PC-9 (cell line): ENCODE measurements around the gene CD9. TPM values are rescaled to one million over a fixed set of nuclear protein-coding genes. Genes with fewer than 3 reads are reported as not detected.

ENCODE experiments used
- BruUV-seq: library from RNA; stranded (reverse); fragments of 400-500 nt; replicated peaks from 2 replicates; lab custom pipeline; 2021; lab: Mats Ljungman, UMichigan
- CTCF ChIA-PET: fragments of 300-600 bp; sonication (Branson Sonifier 250); formaldehyde crosslinking; loops from one replicate; lab custom pipeline; 2022; ENCODE audit warnings: antibody characterized with exemption; lab: Charles Lee
- POLR2A ChIA-PET: fragments of 300-600 bp; sonication (Branson Sonifier 250); formaldehyde crosslinking; loops from one replicate; lab custom pipeline; 2022; ENCODE audit warnings: antibody characterized with exemption; ENCODE audit not compliant: unreplicated experiment; lab: Charles Lee
- DNase-seq, 2 experiments: peaks; one replicate each; pipeline versions ENCODE4 v3.0.0 to v3.0.0-alpha.2; 2015 to 2022; ENCODE audit warnings: mixed read lengths in 1 of 2
- H2AFZ ChIP-seq: fragments of 200-600 bp; sonication (generic); 2 replicates; pipeline ENCODE4 v1.8.1; 2017; ENCODE audit warnings: antibody characterized with exemption
- H3F3A ChIP-seq: fragments of 200-600 bp; sonication (generic); 2 replicates; pipeline ENCODE4 v1.8.1; 2017; ENCODE audit warnings: antibody characterized with exemption, mild to moderate bottlenecking, low read depth; ENCODE audit not compliant: insufficient read depth
- H3K27ac ChIP-seq: fragments of 200-600 bp; sonication (generic); 2 replicates; pipeline ENCODE4 v1.6.1; 2016; ENCODE audit warnings: mixed run types
- H3K27me3 ChIP-seq: fragments of 200-600 bp; sonication (generic); 2 replicates; pipeline ENCODE4 v1.6.1; 2016; ENCODE audit warnings: low read depth, mixed run types; ENCODE audit not compliant: insufficient read depth
- H3K36me3 ChIP-seq: fragments of 200-600 bp; sonication (generic); 2 replicates; pipeline ENCODE4 v1.6.1; 2016; ENCODE audit warnings: low read depth, mixed run types
- H3K4me1 ChIP-seq: fragments of 200-600 bp; sonication (generic); replicated peaks from 2 replicates; pipeline ENCODE4 v1.6.1; 2016; ENCODE audit warnings: mixed run types; ENCODE audit not compliant: insufficient read depth
- H3K4me2 ChIP-seq: fragments of 200-600 bp; sonication (generic); 2 replicates; pipeline ENCODE4 v1.6.1; 2017; ENCODE audit warnings: mixed run types
- H3K4me3 ChIP-seq: fragments of 200-600 bp; sonication (generic); 2 replicates; pipeline ENCODE4 v1.6.1; 2016; ENCODE audit warnings: mixed run types
- H3K79me2 ChIP-seq: fragments of 200-600 bp; sonication (generic); 2 replicates; pipeline ENCODE4 v1.6.1; 2017; ENCODE audit warnings: low read depth, mixed run types
- H3K9me2 ChIP-seq: fragments of 200-600 bp; sonication (generic); 2 replicates; pipeline ENCODE4 v1.8.1; 2017; ENCODE audit warnings: mild to moderate bottlenecking; ENCODE audit not compliant: insufficient read depth
- H3K9me3 ChIP-seq: fragments of 200-600 bp; sonication (generic); 2 replicates; pipeline ENCODE4 v1.8.1; 2016; ENCODE audit warnings: low read depth; ENCODE audit not compliant: insufficient read depth
- H4K20me1 ChIP-seq: fragments of 200-600 bp; sonication (generic); 2 replicates; pipeline ENCODE4 v1.8.1; 2017; ENCODE audit not compliant: insufficient read depth
- CTCF ChIP-seq: fragments of 200-600 bp; sonication (generic); conservative IDR thresholded peaks from 2 replicates; pipeline ENCODE4 v1.6.1; 2017; ENCODE audit warnings: mixed run types, antibody characterized with exemption, mild to moderate bottlenecking, moderate library complexity
- EZH2 ChIP-seq: fragments of 200-600 bp; sonication (generic); IDR thresholded peaks from 2 replicates; pipeline ENCODE4 v1.8.0; 2017; ENCODE audit warnings: antibody characterized with exemption, low read depth
- intact Hi-C: fragments of 100-400 bp; cut with micrococcal nuclease; formaldehyde crosslinking; loops from one replicate; pipeline ENCODE4 v1.10.0; 2022; ENCODE audit not compliant: unreplicated experiment
- total RNA-seq: library from RNA; stranded (reverse); gene quantifications from 2 replicates; pipeline ENCODE4 v1.2.3, GENCODE V29; 2021

CD9 gene
- total RNA-seq, 1 experiment from 2014 or later = 374 TPM

GRCh38 chr12:6254491-6254890, 54.3 kb downstream of the CD9 start:
- no peak overlapping the region for H2AFZ ChIP-seq
- TF ChIP-seq CTCF (no peak), EZH2 (no peak)
- no peaks in the 10 kb centered on the region for H3K36me3 ChIP-seq
- no peak overlapping the region for H3K27ac ChIP-seq
- H3K4me3 ChIP-seq = no peak overlapping the region
- H4K20me1 ChIP-seq = no peaks in the 10 kb centered on the region
- BruUV-seq = no TSS peak
- H3K9me3 ChIP-seq = peaks cover 5% of the 10 kb centered on the region; the same call in 1 of the 2 replicates
- intact Hi-C loops = no loop called here
- ChIA-PET CTCF (no interaction called here), POLR2A (no interaction called here)
- no peaks in the 10 kb centered on the region for H3K9me2 ChIP-seq
- peaks cover 10% of the 10 kb centered on the region for H3K4me1 ChIP-seq
- no peak for DNase-seq
- no peaks in the 10 kb centered on the region for H3F3A ChIP-seq
- H3K27me3 ChIP-seq = no peaks in the 10 kb centered on the region
- no peak overlapping the region for H3K4me2 ChIP-seq
- H3K79me2 ChIP-seq = no peaks in the 10 kb centered on the region

- Histone ChIP-seq H2AFZ (no peak overlapping the region), H3K4me3 (no peak overlapping the region), H3K79me2 (no peaks in the 10 kb centered on the region), H3K9me2 (no peaks in the 10 kb centered on the region), H3F3A (no peaks in the 10 kb centered on the region), H3K9me3 (peaks cover 5% of the 10 kb centered on the region; the same call in 1 of the 2 replicates), H3K27me3 (no peaks in the 10 kb centered on the region), H3K27ac (no peak overlapping the region), H3K36me3 (no peaks in the 10 kb centered on the region), H4K20me1 (no peaks in the 10 kb centered on the region), H3K4me1 (0 out of 2 replicates have a peak, but pooled peaks cover 1% of the 10 kb centered on the region), H3K4me2 (no peak overlapping the region)
- BruUV-seq = no TSS peak
- intact Hi-C loops = no loop called here
- CTCF ChIA-PET = no interaction called here
- POLR2A ChIA-PET = no interaction called here
- no peak for TF ChIP-seq EZH2
- no peak for TF ChIP-seq CTCF
- DNase-seq = no peak
Observed at GRCh38 chr12:6257007-6257406, 56.8 kb downstream of the CD9 start.

- no TSS peak for BruUV-seq
Observed at GRCh38 chr12:6262211-6262610, 62.0 kb downstream of the CD9 start.

More at GRCh38 chr12:6262211-6262610, 62.0 kb downstream of the CD9 start:
- CTCF ChIA-PET = interaction anchor here (0.7 kb wide), 1 partner anchor 49 kb away, joined by 5 read pairs; no protein-coding TSS in a partner anchor
- Histone ChIP-seq H4K20me1 (no peaks in the 10 kb centered on the region), H3K36me3 (no peaks in the 10 kb centered on the region), H3K9me3 (peaks cover 5% of the 10 kb centered on the region; the same call in 1 of the 2 replicates), H3K9me2 (no peaks in the 10 kb centered on the region), H3F3A (peaks cover 12% of the 10 kb centered on the region; the same call in 1 of the 2 replicates), H3K4me2 (no peak overlapping the region), H3K4me3 (no peak overlapping the region), H3K79me2 (no peaks in the 10 kb centered on the region), H3K4me1 (peaks cover 21% of the 10 kb centered on the region), H2AFZ (no peak overlapping the region), H3K27me3 (no peaks in the 10 kb centered on the region), H3K27ac (no peak overlapping the region)
- intact Hi-C loops = no loop called here
- no peak for DNase-seq
- TF ChIP-seq CTCF (no peak), EZH2 (no peak)
- POLR2A ChIA-PET = no interaction called here
